Gastroesophageal sphincter (tissue), 3 donors: ENCODE measurements around the gene SPSB4.

Experiments used
- EP300 ChIP-seq: sonication (generic); formaldehyde crosslinking; IDR thresholded peaks from one replicate; pipeline ENCODE4 v1.6.1; 2017; ENCODE audit warnings: antibody characterized with exemption, mild to moderate bottlenecking
- POLR2A ChIP-seq, 2 donors: fragments of 450-650 bp; IDR thresholded peaks; one replicate each; pipeline ENCODE4 v1.6.1; 2017; ENCODE audit warnings: antibody characterized with exemption in 2 of 2, mild to moderate bottlenecking in 2 of 2, moderate library complexity in 1 of 2
- TF ChIP-seq, protein P1 (sequence below), 4 experiments: fragments of 200-600 bp in 2 of 4; fragments of 450-650 bp in 2 of 4; sonication (generic) in 1 of 4; IDR thresholded peaks; one replicate each; pipeline ENCODE4 v1.5.1; 2017 to 2019; ENCODE audit warnings: antibody characterized with exemption in 4 of 4, mild to moderate bottlenecking in 2 of 4, moderate library complexity in 2 of 4

DNA sequence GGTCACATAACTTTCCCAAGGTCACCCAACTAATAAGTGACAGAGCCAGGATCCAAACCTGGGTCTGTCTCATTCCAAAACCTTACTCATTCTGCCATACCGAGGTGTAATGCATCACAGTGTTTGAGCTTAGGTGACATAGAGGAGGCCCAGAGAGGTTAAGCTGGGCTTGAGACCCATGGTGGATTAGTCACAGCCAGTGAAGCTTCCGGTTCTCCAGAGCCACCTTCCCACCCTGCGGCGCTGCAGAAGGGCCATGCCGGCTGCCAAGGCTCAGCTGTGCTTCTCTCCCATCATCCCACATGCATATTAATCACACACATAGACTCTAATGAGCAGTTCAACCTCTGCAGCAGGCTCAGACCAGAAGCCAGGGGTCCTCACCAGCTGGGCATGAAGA is 42.2 kb downstream of the SPSB4 start:
- TF ChIP-seq, protein P1, sequence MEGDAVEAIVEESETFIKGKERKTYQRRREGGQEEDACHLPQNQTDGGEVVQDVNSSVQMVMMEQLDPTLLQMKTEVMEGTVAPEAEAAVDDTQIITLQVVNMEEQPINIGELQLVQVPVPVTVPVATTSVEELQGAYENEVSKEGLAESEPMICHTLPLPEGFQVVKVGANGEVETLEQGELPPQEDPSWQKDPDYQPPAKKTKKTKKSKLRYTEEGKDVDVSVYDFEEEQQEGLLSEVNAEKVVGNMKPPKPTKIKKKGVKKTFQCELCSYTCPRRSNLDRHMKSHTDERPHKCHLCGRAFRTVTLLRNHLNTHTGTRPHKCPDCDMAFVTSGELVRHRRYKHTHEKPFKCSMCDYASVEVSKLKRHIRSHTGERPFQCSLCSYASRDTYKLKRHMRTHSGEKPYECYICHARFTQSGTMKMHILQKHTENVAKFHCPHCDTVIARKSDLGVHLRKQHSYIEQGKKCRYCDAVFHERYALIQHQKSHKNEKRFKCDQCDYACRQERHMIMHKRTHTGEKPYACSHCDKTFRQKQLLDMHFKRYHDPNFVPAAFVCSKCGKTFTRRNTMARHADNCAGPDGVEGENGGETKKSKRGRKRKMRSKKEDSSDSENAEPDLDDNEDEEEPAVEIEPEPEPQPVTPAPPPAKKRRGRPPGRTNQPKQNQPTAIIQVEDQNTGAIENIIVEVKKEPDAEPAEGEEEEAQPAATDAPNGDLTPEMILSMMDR (IDR thresholded peaks at IDR 0.05) = no peak
- no peak for TF ChIP-seq POLR2A (IDR thresholded peaks at IDR 0.05)
- TF ChIP-seq EP300 = no peak
